Right lobe of liver (tissue), 6 donors: Measurements from ENCODE around the gene SSR3. TPM values are rescaled to one million over a fixed set of nuclear protein-coding genes. Genes with fewer than 3 reads are reported as not detected.

Experiments used
- ATAC-seq, 4 donors: fragments of 200-7000 bp; cut with Tn5 transposase; one replicate each; pipeline ENCODE4 v1.9.1; 2020; ENCODE audit warnings: mild to moderate bottlenecking in 4 of 4, moderate library complexity in 4 of 4
- DNase-seq, 3 donors: peaks; one replicate each; pipeline ENCODE4 v3.0.0-alpha.2; 2020
- H3K27ac ChIP-seq, 3 donors: fragments of 200-600 bp; one replicate each; pipeline ENCODE4 v1.8.0; 2022
- H3K27me3 ChIP-seq, 2 donors: fragments of 200-600 bp; one replicate each; pipeline ENCODE4 v1.8.0; 2022
- H3K36me3 ChIP-seq, 4 donors: fragments of 200-600 bp; sonication (generic) in 1 of 4; one replicate each; pipeline versions ENCODE4 v1.5.1 to v1.8.0; 2017 to 2022; ENCODE audit warnings: control low read depth in 1 of 4
- H3K4me1 ChIP-seq, 4 donors: fragments of 200-600 bp; sonication (generic) in 1 of 4; one replicate each; pipeline versions ENCODE4 v1.5.1 to v1.8.0; 2017 to 2022; ENCODE audit warnings: control low read depth in 1 of 4
- H3K4me3 ChIP-seq, 3 donors: fragments of 200-600 bp; one replicate each; pipeline ENCODE4 v1.8.0; 2022
- H3K9me3 ChIP-seq, 4 donors: fragments of 200-600 bp; sonication (generic) in 1 of 4; one replicate each; pipeline versions ENCODE4 v1.5.1 to v1.8.0; 2017 to 2022; ENCODE audit warnings: control low read depth in 1 of 4
- CTCF ChIP-seq, 4 donors: fragments of 200-600 bp in 3 of 4; fragments of 450-650 bp in 1 of 4; IDR thresholded peaks; one replicate each; pipeline versions ENCODE4 v1.5.1 to v1.8.0; 2016 to 2022; ENCODE audit warnings: antibody characterized with exemption in 4 of 4, mild to moderate bottlenecking in 2 of 4
- POLR2A ChIP-seq: fragments of 450-650 bp; IDR thresholded peaks from one replicate; pipeline ENCODE4 v1.6.1; 2017; ENCODE audit warnings: antibody characterized with exemption, mild to moderate bottlenecking
- WGBS: methylation state at CpG from one replicate; pipeline ENCODE4 v1.1.6; 2018; ENCODE audit warnings: low coverage, low lambda C conversion rate; ENCODE audit not compliant: insufficient coverage; ENCODE audit errors: missing lambda C conversion rate; 5-methylcytosine and 5-hydroxymethylcytosine counted together
- intact Hi-C, 2 donors: fragments of 100-400 bp; cut with DNase I; formaldehyde crosslinking; loops; one replicate each; pipeline versions ENCODE4 v1.11.2 to v1.14.1; 2022
- total RNA-seq, 6 experiments: library from RNA; depleted of rRNA in 2 of 6; stranded (reverse); fragments of >200 nt in 2 of 6; fragmentation: NEBNext Ultra II Directional in 3 of 6; extraction: Animal tissue kit (Norgen Biotek cat#: 25700) in 3 of 6; gene quantifications; one replicate each; pipeline versions ENCODE4 v1.1.0 to v1.2.4, GENCODE V29; 2016 to 2023
- donor health status: DM: no; HTN: yes; CAD: no.
- donor health status: DM: no; HTN: no; CAD: no.
- donor health status: DM: no; HTN: no; CAD: no.
- donor health status: DM: no; HTN: yes; CAD: no.
- donor health status: DM: no; HTN: yes; CAD: no.

Gene SSR3
- total RNA-seq, 6 experiments from 2014 or later = 73.6 to 168 (median 118) TPM

GRCh38 chr3:156497326-156497725 lies 57.6 kb downstream of the SSR3 start:
- H3K36me3 ChIP-seq = no peaks in the 10 kb centered on the region
- ATAC-seq (no peak), DNase-seq (no peak)
- WGBS = 38% methylated on average over 1 of the region's 1 CpG
- H3K27ac ChIP-seq = no peak overlapping the region
- no peak overlapping the region for H3K4me3 ChIP-seq
- TF ChIP-seq POLR2A (no peak), CTCF (IDR thresholded peaks at IDR 0.05) (no peak)
- no peaks in the 10 kb centered on the region for H3K4me1 ChIP-seq
- H3K27me3 ChIP-seq = no peaks in the 10 kb centered on the region
- H3K9me3 ChIP-seq = no peaks in the 10 kb centered on the region
- intact Hi-C loops = no loop called here

- Histone ChIP-seq H3K4me3 (no peak overlapping the region), H3K4me1 (no peaks in the 10 kb centered on the region), H3K27ac (no peak overlapping the region), H3K9me3 (no peaks in the 10 kb centered on the region), H3K27me3 (no peaks in the 10 kb centered on the region), H3K36me3 (no peaks in the 10 kb centered on the region)
- no peak for ATAC-seq
- DNase-seq = no peak
- intact Hi-C loops = no loop called here
- 75% methylated on average over 1 of the region's 1 CpG for WGBS
- TF ChIP-seq CTCF (IDR thresholded peaks at IDR 0.05) = no peak
- TF ChIP-seq POLR2A = no peak
Measured at GRCh38 chr3:156495816-156496215, 59.1 kb downstream of the SSR3 start.

- H3K4me3 ChIP-seq = no peak overlapping the region
- H3K36me3 ChIP-seq = no peaks in the 10 kb centered on the region
- WGBS = 75% methylated on average over 3 of the region's 3 CpGs
- DNase-seq = no peak
- H3K27ac ChIP-seq = no peak overlapping the region
- intact Hi-C loops = no loop called here
- no peaks in the 10 kb centered on the region for H3K9me3 ChIP-seq
- no peak for TF ChIP-seq CTCF (IDR thresholded peaks at IDR 0.05)
- no peak for TF ChIP-seq POLR2A
- ATAC-seq = no peak
- H3K4me1 ChIP-seq = no peaks in the 10 kb centered on the region
- no peaks in the 10 kb centered on the region for H3K27me3 ChIP-seq
Measured at GRCh38 chr3:156493887-156494286, 61.0 kb downstream of the SSR3 start.

GRCh38 chr3:156492801-156493261 lies 62.1 kb downstream of the SSR3 start:
- Histone ChIP-seq H3K4me1 (no peaks in the 10 kb centered on the region), H3K27me3 (no peaks in the 10 kb centered on the region), H3K9me3 (no peaks in the 10 kb centered on the region), H3K4me3 (no peak overlapping the region), H3K36me3 (no peaks in the 10 kb centered on the region), H3K27ac (no peak overlapping the region)
- DNase-seq (no peak), ATAC-seq (no peak)
- TF ChIP-seq POLR2A (no peak), CTCF (IDR thresholded peaks at IDR 0.05) (no peak)
- 49% methylated on average over 3 of the region's 3 CpGs for WGBS
- intact Hi-C loops = no loop called here

GRCh38 chr3:156491192-156491591 lies 63.7 kb downstream of the SSR3 start:
- intact Hi-C loops = no loop called here
- TF ChIP-seq POLR2A (no peak), CTCF (IDR thresholded peaks at IDR 0.05) (no peak)
- WGBS = 47% methylated on average over 3 of the region's 3 CpGs
- H3K4me3 ChIP-seq = no peak overlapping the region
- H3K27me3 ChIP-seq = no peaks in the 10 kb centered on the region
- no peak overlapping the region for H3K27ac ChIP-seq
- no peaks in the 10 kb centered on the region for H3K9me3 ChIP-seq
- DNase-seq (no peak), ATAC-seq (no peak)
- H3K4me1 ChIP-seq = no peaks in the 10 kb centered on the region
- no peaks in the 10 kb centered on the region for H3K36me3 ChIP-seq
